WI38 (cell line): ENCODE results near the gene CCR9.

ENCODE experiments used
- H3K4me3 ChIP-seq: 2 replicates; pipeline ENCODE4 v1.5.1; 2011; ENCODE audit warnings: low read depth, mild to moderate bottlenecking, control low read depth, low read length
- CTCF ChIP-seq: IDR thresholded peaks from 2 replicates; pipeline ENCODE4 v1.5.1; 2012; ENCODE audit warnings: low read depth, mild to moderate bottlenecking, control low read depth, low read length

Gene CCR9

DNA sequence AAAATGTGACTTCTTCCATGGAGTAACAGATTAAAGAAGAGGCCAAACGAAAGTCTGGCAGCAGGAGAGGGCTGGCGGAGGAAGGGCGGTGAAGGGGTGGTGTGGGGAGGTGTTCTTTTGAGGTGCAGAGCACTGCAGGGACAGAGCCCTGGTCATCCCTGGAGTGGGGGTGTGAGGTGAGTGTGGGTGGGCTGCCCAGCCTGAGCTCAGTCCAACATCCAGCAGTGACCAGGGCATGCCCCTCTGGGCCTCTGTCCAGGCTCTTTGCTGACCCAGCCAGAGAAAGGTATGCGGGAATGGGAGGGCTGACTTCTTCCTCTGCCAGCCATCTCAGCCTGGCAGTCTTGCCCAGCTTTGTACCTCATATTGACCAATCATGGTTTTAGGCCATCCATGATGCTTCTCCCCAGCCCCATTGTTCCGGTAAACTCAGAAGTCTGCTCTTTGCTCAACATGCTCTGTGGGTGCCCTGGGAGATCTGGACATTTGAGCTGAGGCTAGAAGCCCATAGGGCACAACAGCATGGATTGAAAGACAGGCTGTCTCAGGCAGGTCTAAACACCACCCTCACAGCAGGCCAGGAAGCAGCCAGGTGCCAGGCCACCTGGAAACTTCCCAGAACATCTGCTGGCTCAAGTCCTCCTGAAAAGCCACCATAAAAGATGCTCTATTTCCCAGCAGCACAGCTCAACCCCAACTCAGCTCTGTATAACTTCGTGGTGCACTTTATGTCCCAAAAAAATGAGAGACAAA is 31.0 kb downstream of the CCR9 start:
- no peak overlapping the region for H3K4me3 ChIP-seq
- TF ChIP-seq CTCF: no peak

GRCh38 chr3:45921158-45922038 is 35.1 kb downstream of the CCR9 start:
- H3K4me3 ChIP-seq: no peak overlapping the region
- TF ChIP-seq CTCF: no peak

- no peak overlapping the region for H3K4me3 ChIP-seq
- TF ChIP-seq CTCF: no peak
Measured at GRCh38 chr3:45922039-45922326, 35.6 kb downstream of the CCR9 start.

DNA sequence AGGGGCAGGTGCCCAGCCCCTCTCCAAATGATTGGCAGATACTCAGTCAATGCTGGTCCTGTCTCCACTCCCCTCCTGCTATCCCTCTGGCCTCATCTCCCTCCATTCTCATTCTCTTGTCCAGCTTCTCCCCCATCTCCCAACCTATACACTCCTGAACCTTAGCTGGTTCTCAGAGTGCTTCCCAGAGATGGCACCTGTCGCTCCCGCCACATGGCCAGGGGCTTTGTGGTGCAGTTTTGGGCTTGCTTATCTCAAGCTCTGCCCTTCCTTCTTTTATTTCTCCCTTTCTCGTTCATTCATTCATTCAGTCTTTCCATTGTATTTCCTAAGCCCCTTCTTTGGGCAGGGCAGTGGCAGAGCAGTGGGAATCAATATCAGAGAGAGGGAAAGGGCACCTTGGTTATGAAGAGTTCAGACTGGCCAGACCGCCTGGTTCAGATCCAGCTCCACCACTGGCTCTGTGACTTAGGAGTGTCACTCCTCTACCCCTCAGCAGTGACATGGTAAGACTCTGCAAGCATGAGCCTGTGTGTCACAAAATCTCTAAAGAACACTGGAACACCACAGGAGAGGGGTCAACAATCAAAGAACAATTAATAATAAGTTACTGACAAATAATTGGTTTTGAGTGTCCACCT is 36.7 kb downstream of the CCR9 start:
- H3K4me3 ChIP-seq: no peak overlapping the region
- no peak for TF ChIP-seq CTCF

GRCh38 chr3:45923755-45924154 is 37.4 kb downstream of the CCR9 start:
- no peak overlapping the region for H3K4me3 ChIP-seq
- TF ChIP-seq CTCF: no peak

DNA sequence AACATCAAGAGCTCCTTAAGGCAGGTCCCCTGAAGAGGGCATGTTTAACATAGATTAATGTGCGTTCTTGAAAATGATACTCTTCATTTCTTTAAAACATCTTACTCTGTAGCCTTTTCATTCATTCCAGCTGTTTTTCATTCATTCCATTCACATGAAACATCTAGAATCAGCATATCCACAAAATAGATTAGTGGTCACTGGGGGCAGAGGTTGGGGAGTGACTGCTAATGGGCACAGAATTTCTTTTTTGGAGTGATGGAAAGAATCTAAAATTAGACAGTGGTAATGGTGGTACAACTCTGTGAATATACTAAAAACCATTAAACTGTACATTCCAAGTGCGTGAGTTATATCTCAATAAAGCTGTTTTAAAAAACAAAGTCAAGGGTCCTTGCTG is 41.5 kb downstream of the CCR9 start:
- H3K4me3 ChIP-seq: no peak overlapping the region
- TF ChIP-seq CTCF: no peak
